ENCODE measurements around the gene CFAP73.

DNA sequence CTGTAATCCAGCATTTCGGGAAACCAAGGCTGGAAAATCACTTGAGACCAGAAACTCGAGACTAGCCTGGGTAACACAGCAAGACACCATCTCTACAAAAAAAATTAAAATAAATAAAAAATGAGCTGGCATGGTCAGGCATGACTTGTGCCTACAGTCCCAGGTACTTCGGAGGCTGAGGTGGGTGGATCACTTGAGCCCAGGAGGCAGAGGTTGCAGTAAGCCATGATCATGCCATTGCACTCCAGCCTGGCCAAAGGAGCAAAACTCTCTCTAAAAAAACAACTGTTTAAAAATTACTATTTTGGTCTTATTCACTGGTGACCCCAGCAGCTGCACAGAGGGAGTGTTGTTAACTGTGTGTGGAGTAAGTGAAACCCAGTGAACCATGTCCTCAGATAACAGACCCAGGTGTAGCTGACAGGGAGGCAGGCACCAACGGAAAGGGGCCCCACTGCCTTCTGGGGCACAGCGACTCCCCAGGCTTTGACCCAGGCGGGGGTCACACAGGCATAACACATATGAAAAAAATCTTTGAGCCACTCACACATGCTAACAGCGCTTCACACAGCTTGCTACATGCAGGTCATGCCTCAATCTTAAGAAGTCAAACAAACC, 23.7 kb downstream of the CFAP73 start:
- TF ChIP-seq, protein P1, sequence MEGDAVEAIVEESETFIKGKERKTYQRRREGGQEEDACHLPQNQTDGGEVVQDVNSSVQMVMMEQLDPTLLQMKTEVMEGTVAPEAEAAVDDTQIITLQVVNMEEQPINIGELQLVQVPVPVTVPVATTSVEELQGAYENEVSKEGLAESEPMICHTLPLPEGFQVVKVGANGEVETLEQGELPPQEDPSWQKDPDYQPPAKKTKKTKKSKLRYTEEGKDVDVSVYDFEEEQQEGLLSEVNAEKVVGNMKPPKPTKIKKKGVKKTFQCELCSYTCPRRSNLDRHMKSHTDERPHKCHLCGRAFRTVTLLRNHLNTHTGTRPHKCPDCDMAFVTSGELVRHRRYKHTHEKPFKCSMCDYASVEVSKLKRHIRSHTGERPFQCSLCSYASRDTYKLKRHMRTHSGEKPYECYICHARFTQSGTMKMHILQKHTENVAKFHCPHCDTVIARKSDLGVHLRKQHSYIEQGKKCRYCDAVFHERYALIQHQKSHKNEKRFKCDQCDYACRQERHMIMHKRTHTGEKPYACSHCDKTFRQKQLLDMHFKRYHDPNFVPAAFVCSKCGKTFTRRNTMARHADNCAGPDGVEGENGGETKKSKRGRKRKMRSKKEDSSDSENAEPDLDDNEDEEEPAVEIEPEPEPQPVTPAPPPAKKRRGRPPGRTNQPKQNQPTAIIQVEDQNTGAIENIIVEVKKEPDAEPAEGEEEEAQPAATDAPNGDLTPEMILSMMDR (IDR thresholded peaks at IDR 0.05 in 2 of 3, conservative IDR thresholded peaks at IDR 0.05 in 1 of 3; ENCODE audit: control insufficient read depth in 2 of 3, extremely low read depth in 1 of 3, insufficient read depth in 1 of 3, low read depth in 3 of 3, low read length in 3 of 3), result no peak
- TF ChIP-seq GABPA (IDR thresholded peaks at IDR 0.05; ENCODE audit: low read depth) (no peak), MEF2A (IDR thresholded peaks at IDR 0.05; ENCODE audit: insufficient read depth, low read depth, low read length) (no peak), MXI1 (IDR thresholded peaks at IDR 0.05; ENCODE audit: low read depth, low read length) (no peak), CREM (IDR thresholded peaks at IDR 0.05; ENCODE audit: low read depth) (0 out of 2 replicates have a peak, but pooled peaks have one; percentile 13), NRF1 (conservative IDR thresholded peaks at IDR 0.05; ENCODE audit: low read depth, low read length) (no peak), MYC (IDR thresholded peaks at IDR 0.05; ENCODE audit: insufficient read depth, insufficient read length, insufficient replicate concordance, low read length, severe bottlenecking) (no peak), POU2F2 (IDR thresholded peaks at IDR 0.05; ENCODE audit: borderline replicate concordance, low read depth, low read length) (no peak), SMC3 (IDR thresholded peaks at IDR 0.05; ENCODE audit: borderline replicate concordance, low read length) (no peak), POLR2AphosphoS5 (IDR thresholded peaks at IDR 0.05; ENCODE audit: low read length) (no peak), TCF7 (IDR thresholded peaks at IDR 0.05; ENCODE audit: borderline replicate concordance) (no peak), SP1 (IDR thresholded peaks at IDR 0.05; ENCODE audit: low read depth, low read length) (no peak), CEBPB (IDR thresholded peaks at IDR 0.05; ENCODE audit: borderline replicate concordance in 1 of 2, low read depth in 2 of 2, low read length in 2 of 2) (no peak)
- TF ChIP-seq, protein P2, sequence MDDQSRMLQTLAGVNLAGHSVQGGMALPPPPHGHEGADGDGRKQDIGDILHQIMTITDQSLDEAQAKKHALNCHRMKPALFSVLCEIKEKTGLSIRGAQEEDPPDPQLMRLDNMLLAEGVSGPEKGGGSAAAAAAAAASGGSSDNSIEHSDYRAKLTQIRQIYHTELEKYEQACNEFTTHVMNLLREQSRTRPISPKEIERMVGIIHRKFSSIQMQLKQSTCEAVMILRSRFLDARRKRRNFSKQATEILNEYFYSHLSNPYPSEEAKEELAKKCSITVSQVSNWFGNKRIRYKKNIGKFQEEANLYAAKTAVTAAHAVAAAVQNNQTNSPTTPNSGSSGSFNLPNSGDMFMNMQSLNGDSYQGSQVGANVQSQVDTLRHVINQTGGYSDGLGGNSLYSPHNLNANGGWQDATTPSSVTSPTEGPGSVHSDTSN (IDR thresholded peaks at IDR 0.05; ENCODE audit: insufficient replicate concordance, low read depth, low read length), result no peak
